DOHH2 (cell line): ENCODE data around the gene DCLK1.

Source experiments
- CTCF ChIP-seq: fragments of 200-600 bp; sonication (generic); IDR thresholded peaks from one replicate; pipeline ENCODE4 v1.5.1; 2014; ENCODE audit warnings: antibody characterized with exemption, mild to moderate bottlenecking, low read depth, low read length; ENCODE audit not compliant: poor library complexity, severe bottlenecking
- EZH2phosphoT487 ChIP-seq: fragments of 200-600 bp; sonication (generic); IDR thresholded peaks from 2 replicates; pipeline ENCODE4 v1.6.1; 2017; ENCODE audit warnings: borderline replicate concordance, mild to moderate bottlenecking, antibody characterized with exemption, low read length, moderate library complexity, mixed read lengths

- TF ChIP-seq CTCF (no peak), EZH2phosphoT487 (no peak)
These were observed 223.0 kb downstream of the DCLK1 start for GRCh38 chr13:35908226-35908625.
